ENCODE measurements around the gene CDCA5. TPM values are rescaled to one million over a fixed set of nuclear protein-coding genes. Genes with fewer than 3 reads are reported as not detected.

CDCA5 gene
- total RNA-seq, 1 experiment from 2014 or later, result 67.0 TPM

GRCh38 chr11:65069217-65069616, 14.6 kb downstream of the CDCA5 start:
- CTCF ChIA-PET, result interaction anchor here (0.6 to 0.9 kb wide), 2 partner anchors 48 to 314 kb away, joined by 3 read pairs; partner anchors contain the start of gene ZNHIT2

GRCh38 chr11:65067446-65067845, 16.4 kb downstream of the CDCA5 start:
- Histone ChIP-seq H3K27me3 (replicated peaks; ENCODE audit: control insufficient read depth, insufficient read depth, low read length) (no peaks in the 10 kb centered on the region), H3K36me3 (ENCODE audit: control insufficient read depth, insufficient read depth, low read length) (no peaks in the 10 kb centered on the region), H3K4me1 (no peaks in the 10 kb centered on the region), H3K4me3 (ENCODE audit: low read depth, low read length) (no peak overlapping the region), H3K9me3 (no peaks in the 10 kb centered on the region)
- DNase-seq, result no peak
- no peak overlapping the region for H3K27ac Mint-ChIP-seq (ENCODE audit: unreplicated experiment)
- TF ChIP-seq, protein P1, sequence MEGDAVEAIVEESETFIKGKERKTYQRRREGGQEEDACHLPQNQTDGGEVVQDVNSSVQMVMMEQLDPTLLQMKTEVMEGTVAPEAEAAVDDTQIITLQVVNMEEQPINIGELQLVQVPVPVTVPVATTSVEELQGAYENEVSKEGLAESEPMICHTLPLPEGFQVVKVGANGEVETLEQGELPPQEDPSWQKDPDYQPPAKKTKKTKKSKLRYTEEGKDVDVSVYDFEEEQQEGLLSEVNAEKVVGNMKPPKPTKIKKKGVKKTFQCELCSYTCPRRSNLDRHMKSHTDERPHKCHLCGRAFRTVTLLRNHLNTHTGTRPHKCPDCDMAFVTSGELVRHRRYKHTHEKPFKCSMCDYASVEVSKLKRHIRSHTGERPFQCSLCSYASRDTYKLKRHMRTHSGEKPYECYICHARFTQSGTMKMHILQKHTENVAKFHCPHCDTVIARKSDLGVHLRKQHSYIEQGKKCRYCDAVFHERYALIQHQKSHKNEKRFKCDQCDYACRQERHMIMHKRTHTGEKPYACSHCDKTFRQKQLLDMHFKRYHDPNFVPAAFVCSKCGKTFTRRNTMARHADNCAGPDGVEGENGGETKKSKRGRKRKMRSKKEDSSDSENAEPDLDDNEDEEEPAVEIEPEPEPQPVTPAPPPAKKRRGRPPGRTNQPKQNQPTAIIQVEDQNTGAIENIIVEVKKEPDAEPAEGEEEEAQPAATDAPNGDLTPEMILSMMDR (IDR thresholded peaks at IDR 0.05; ENCODE audit: insufficient read depth in 1 of 2, low read depth in 1 of 2, low read length in 1 of 2, severe bottlenecking in 1 of 2, unreplicated experiment in 1 of 2), result no peak
- POLR2A ChIA-PET, result no interaction called here
- intact Hi-C loops (cut with micrococcal nuclease; ENCODE audit: unreplicated experiment), result no loop called here
- no TSS peak for BruUV-seq (replicated peaks)
- H3K9me3 Mint-ChIP-seq (ENCODE audit: unreplicated experiment), result no peaks in the 10 kb centered on the region
- H3K36me3 Mint-ChIP-seq (ENCODE audit: insufficient read depth, unreplicated experiment), result no peaks in the 10 kb centered on the region
- CTCF ChIA-PET, result no interaction called here
- H3K4me3 Mint-ChIP-seq (ENCODE audit: unreplicated experiment), result no peak overlapping the region
- no peaks in the 10 kb centered on the region for H3K4me1 Mint-ChIP-seq (ENCODE audit: low read depth, unreplicated experiment)
- no peaks in the 10 kb centered on the region for H3K27me3 Mint-ChIP-seq (ENCODE audit: insufficient read depth, unreplicated experiment)

More at GRCh38 chr11:65069217-65069616, 14.6 kb downstream of the CDCA5 start:
- TF ChIP-seq, protein P1 (IDR thresholded peaks at IDR 0.05; ENCODE audit: insufficient read depth in 1 of 2, low read depth in 1 of 2, low read length in 1 of 2, severe bottlenecking in 1 of 2, unreplicated experiment in 1 of 2), result no peak
- H3K4me1 Mint-ChIP-seq (ENCODE audit: low read depth, unreplicated experiment), result no peaks in the 10 kb centered on the region
- intact Hi-C loops (cut with micrococcal nuclease; ENCODE audit: unreplicated experiment), result no loop called here
- BruUV-seq (replicated peaks), result no TSS peak
- H3K27ac Mint-ChIP-seq (ENCODE audit: unreplicated experiment), result no peak overlapping the region
- H3K4me3 Mint-ChIP-seq (ENCODE audit: unreplicated experiment), result no peak overlapping the region
- H3K36me3 Mint-ChIP-seq (ENCODE audit: insufficient read depth, unreplicated experiment), result no peaks in the 10 kb centered on the region
- DNase-seq, result no peak
- Histone ChIP-seq H3K4me1 (no peaks in the 10 kb centered on the region), H3K27me3 (replicated peaks; ENCODE audit: control insufficient read depth, insufficient read depth, low read length) (no peaks in the 10 kb centered on the region), H3K9me3 (no peaks in the 10 kb centered on the region), H3K4me3 (ENCODE audit: low read depth, low read length) (no peak overlapping the region), H3K36me3 (ENCODE audit: control insufficient read depth, insufficient read depth, low read length) (no peaks in the 10 kb centered on the region)
- H3K27me3 Mint-ChIP-seq (ENCODE audit: insufficient read depth, unreplicated experiment), result no peaks in the 10 kb centered on the region
- no peaks in the 10 kb centered on the region for H3K9me3 Mint-ChIP-seq (ENCODE audit: unreplicated experiment)
- POLR2A ChIA-PET, result no interaction called here

- Histone ChIP-seq H3K9me3 (no peaks in the 10 kb centered on the region), H3K4me1 (no peaks in the 10 kb centered on the region), H3K27me3 (replicated peaks; ENCODE audit: control insufficient read depth, insufficient read depth, low read length) (no peaks in the 10 kb centered on the region), H3K4me3 (ENCODE audit: low read depth, low read length) (no peak overlapping the region), H3K36me3 (ENCODE audit: control insufficient read depth, insufficient read depth, low read length) (no peaks in the 10 kb centered on the region)
- no peak overlapping the region for H3K27ac Mint-ChIP-seq (ENCODE audit: unreplicated experiment)
- CTCF ChIA-PET, result interaction anchor here (1.1 kb wide), 1 partner anchor 40 kb away, joined by 3 read pairs; the partner anchor contains the start of gene SNX15
- POLR2A ChIA-PET, result no interaction called here
- no peak for DNase-seq
- H3K4me3 Mint-ChIP-seq (ENCODE audit: unreplicated experiment), result no peak overlapping the region
- no TSS peak for BruUV-seq (replicated peaks)
- H3K9me3 Mint-ChIP-seq (ENCODE audit: unreplicated experiment), result no peaks in the 10 kb centered on the region
- intact Hi-C loops (cut with micrococcal nuclease; ENCODE audit: unreplicated experiment), result no loop called here
- TF ChIP-seq, protein P1 (IDR thresholded peaks at IDR 0.05; ENCODE audit: insufficient read depth in 1 of 2, low read depth in 1 of 2, low read length in 1 of 2, severe bottlenecking in 1 of 2, unreplicated experiment in 1 of 2), result no peak
- H3K36me3 Mint-ChIP-seq (ENCODE audit: insufficient read depth, unreplicated experiment), result no peaks in the 10 kb centered on the region
- no peaks in the 10 kb centered on the region for H3K4me1 Mint-ChIP-seq (ENCODE audit: low read depth, unreplicated experiment)
- H3K27me3 Mint-ChIP-seq (ENCODE audit: insufficient read depth, unreplicated experiment), result no peaks in the 10 kb centered on the region
Measured at GRCh38 chr11:65066805-65067291, 17.0 kb downstream of the CDCA5 start.
